ENCODE measurements around the gene MEOX1. TPM values are rescaled to one million over a fixed set of nuclear protein-coding genes. Genes with fewer than 3 reads are reported as not detected.

The MEOX1 gene
- 1 to 10 TPM; 3.4 to 6.1 TPM for total RNA-seq

DNA sequence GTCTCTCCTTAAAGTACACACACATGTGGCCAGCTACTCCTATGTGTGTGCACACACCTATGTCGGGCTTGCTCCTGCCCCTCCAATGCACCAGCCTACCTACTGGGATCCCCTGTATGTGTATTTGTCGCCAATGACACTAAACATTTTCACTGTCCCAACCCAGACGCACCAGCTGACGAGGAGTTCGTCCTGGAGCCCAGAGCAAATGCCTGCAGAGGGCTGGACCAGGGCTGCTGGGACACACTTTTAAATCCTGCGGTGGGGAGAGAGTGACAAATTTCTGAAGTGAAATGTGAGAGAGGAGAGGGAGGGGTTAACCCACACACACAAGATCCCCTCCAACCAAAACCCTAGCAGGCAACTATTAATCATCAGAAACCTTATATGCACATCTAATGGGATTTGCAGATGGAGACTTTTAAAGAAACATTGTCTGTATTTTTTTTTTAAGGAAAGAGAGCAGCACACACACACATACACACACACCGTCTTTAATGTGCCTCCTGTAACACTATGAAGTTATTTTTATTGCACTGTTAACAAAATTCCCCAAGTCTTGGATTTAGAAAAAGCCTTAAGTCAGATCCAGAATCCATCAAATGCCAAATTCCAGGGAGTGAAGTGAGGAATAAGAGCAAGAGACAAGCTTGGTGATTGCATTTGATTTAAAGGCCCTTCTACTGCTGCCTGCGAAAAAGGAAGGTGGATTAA lies at the start of gene MEOX1:
TSS of gene MEOX1 (minus strand) at position 224 of the 714 bp plus-strand sequence. CDS start 388 bp downstream, outside the sequence.
- intact Hi-C loops (cut with DNase I), result no loop called here
- DNase-seq (ENCODE audit: low spot score), result no peak
- no peaks in the 10 kb centered on the region for H3K4me1 ChIP-seq (replicated peaks)
- H3K27me3 ChIP-seq (replicated peaks; ENCODE audit: insufficient read depth), result no peaks in the 10 kb centered on the region
- 28% methylated on average over 8 of the region's 8 CpGs for WGBS
- TF ChIP-seq POLR2A (IDR thresholded peaks at IDR 0.05), result no peak
- TF ChIP-seq CTCF (IDR thresholded peaks at IDR 0.05), result no peak
- TF ChIP-seq POLR2AphosphoS5 (IDR thresholded peaks at IDR 0.05), result no peak
- H3K9me3 ChIP-seq, result no peaks in the 10 kb centered on the region
- H3K36me3 ChIP-seq, result no peaks in the 10 kb centered on the region
- no peak within 1 kb of the TSS for H3K4me3 ChIP-seq
- no peak within 1 kb of the TSS for H3K27ac ChIP-seq

GRCh38 chr17:43710101-43710500 lies 48.4 kb upstream of the MEOX1 start:
- Histone ChIP-seq H3K9me3 (no peaks in the 10 kb centered on the region), H3K27ac (no peak overlapping the region), H3K36me3 (no peaks in the 10 kb centered on the region), H3K27me3 (replicated peaks; ENCODE audit: insufficient read depth) (no peaks in the 10 kb centered on the region), H3K4me3 (no peak overlapping the region), H3K4me1 (replicated peaks) (peaks cover 6% of the 10 kb centered on the region)
- DNase-seq (ENCODE audit: low spot score), result no peak
- intact Hi-C loops (cut with DNase I), result no loop called here
- 85% methylated on average over 6 of the region's 6 CpGs for WGBS
- no peak for TF ChIP-seq POLR2A (IDR thresholded peaks at IDR 0.05)
- TF ChIP-seq POLR2AphosphoS5 (IDR thresholded peaks at IDR 0.05), result no peak
- no peak for TF ChIP-seq CTCF (IDR thresholded peaks at IDR 0.05)

GRCh38 chr17:43709210-43709609 lies 47.5 kb upstream of the MEOX1 start:
- intact Hi-C loops (cut with DNase I), result no loop called here
- Histone ChIP-seq H3K36me3 (no peaks in the 10 kb centered on the region), H3K27me3 (replicated peaks; ENCODE audit: insufficient read depth) (no peaks in the 10 kb centered on the region), H3K4me3 (no peak overlapping the region), H3K9me3 (no peaks in the 10 kb centered on the region), H3K4me1 (replicated peaks) (peaks cover 6% of the 10 kb centered on the region), H3K27ac (no peak overlapping the region)
- DNase-seq (ENCODE audit: low spot score), result no peak
- WGBS, result 84% methylated on average over 4 of the region's 4 CpGs
- TF ChIP-seq CTCF (IDR thresholded peaks at IDR 0.05) (no peak), POLR2A (IDR thresholded peaks at IDR 0.05) (no peak), POLR2AphosphoS5 (IDR thresholded peaks at IDR 0.05) (no peak)

- H3K27me3 ChIP-seq (replicated peaks; ENCODE audit: insufficient read depth), result no peaks in the 10 kb centered on the region
- DNase-seq (ENCODE audit: low spot score), result no peak
- 55% methylated on average over 5 of the region's 5 CpGs for WGBS
- H3K4me1 ChIP-seq (replicated peaks), result no peaks in the 10 kb centered on the region
- H3K27ac ChIP-seq, result no peak overlapping the region
- no peak for TF ChIP-seq POLR2AphosphoS5 (IDR thresholded peaks at IDR 0.05)
- no peak for TF ChIP-seq POLR2A (IDR thresholded peaks at IDR 0.05)
- TF ChIP-seq CTCF (IDR thresholded peaks at IDR 0.05), result no peak
- H3K9me3 ChIP-seq, result no peaks in the 10 kb centered on the region
- H3K36me3 ChIP-seq, result no peaks in the 10 kb centered on the region
- intact Hi-C loops (cut with DNase I), result no loop called here
- H3K4me3 ChIP-seq, result no peak overlapping the region
Observed at GRCh38 chr17:43707184-43707583, 45.5 kb upstream of the MEOX1 start.

- Histone ChIP-seq H3K4me3 (no peak overlapping the region), H3K27me3 (replicated peaks; ENCODE audit: insufficient read depth) (no peaks in the 10 kb centered on the region), H3K4me1 (replicated peaks) (no peaks in the 10 kb centered on the region), H3K9me3 (no peaks in the 10 kb centered on the region), H3K27ac (no peak overlapping the region), H3K36me3 (no peaks in the 10 kb centered on the region)
- TF ChIP-seq CTCF (IDR thresholded peaks at IDR 0.05) (no peak), POLR2AphosphoS5 (IDR thresholded peaks at IDR 0.05) (no peak), POLR2A (IDR thresholded peaks at IDR 0.05) (no peak)
- no peak for DNase-seq (ENCODE audit: low spot score)
- intact Hi-C loops (cut with DNase I), result no loop called here
- 74% methylated on average over 5 of the region's 5 CpGs for WGBS
Observed at GRCh38 chr17:43706235-43706634, 44.5 kb upstream of the MEOX1 start.

Data from prostate gland (tissue), 2 donors.